ENCODE results near the gene RNASE1.

- TF ChIP-seq, protein P1, sequence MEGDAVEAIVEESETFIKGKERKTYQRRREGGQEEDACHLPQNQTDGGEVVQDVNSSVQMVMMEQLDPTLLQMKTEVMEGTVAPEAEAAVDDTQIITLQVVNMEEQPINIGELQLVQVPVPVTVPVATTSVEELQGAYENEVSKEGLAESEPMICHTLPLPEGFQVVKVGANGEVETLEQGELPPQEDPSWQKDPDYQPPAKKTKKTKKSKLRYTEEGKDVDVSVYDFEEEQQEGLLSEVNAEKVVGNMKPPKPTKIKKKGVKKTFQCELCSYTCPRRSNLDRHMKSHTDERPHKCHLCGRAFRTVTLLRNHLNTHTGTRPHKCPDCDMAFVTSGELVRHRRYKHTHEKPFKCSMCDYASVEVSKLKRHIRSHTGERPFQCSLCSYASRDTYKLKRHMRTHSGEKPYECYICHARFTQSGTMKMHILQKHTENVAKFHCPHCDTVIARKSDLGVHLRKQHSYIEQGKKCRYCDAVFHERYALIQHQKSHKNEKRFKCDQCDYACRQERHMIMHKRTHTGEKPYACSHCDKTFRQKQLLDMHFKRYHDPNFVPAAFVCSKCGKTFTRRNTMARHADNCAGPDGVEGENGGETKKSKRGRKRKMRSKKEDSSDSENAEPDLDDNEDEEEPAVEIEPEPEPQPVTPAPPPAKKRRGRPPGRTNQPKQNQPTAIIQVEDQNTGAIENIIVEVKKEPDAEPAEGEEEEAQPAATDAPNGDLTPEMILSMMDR (conservative IDR thresholded peaks at IDR 0.05; ENCODE audit: low read depth, low read length) = peak; percentile 52
- TF ChIP-seq EZH2phosphoT487 (IDR thresholded peaks at IDR 0.05; ENCODE audit: borderline replicate concordance, low read length) = no peak
These were observed 32.3 kb upstream of the RNASE1 start for GRCh38 chr14:20834899-20835298.
